Endometrium (tissue), 2 donors: Measurements from ENCODE around the gene PPP1R3C.

Experiments
- FAIRE-seq: peaks from 2 replicates; lab custom pipeline; 2012; peaks lifted over from hg19 to GRCh38; lab: Jason Lieb, UNC
- donor health status: control.
- donor health status: control.

Gene PPP1R3C

GRCh38 chr10:91632671-91633550 lies at the start of gene PPP1R3C:
Gene PPP1R3C, minus strand, starts transcription at chr10:91633071. Its CDS starts 102 bp downstream, at chr10:91632969.
- no peak for FAIRE-seq

DNA sequence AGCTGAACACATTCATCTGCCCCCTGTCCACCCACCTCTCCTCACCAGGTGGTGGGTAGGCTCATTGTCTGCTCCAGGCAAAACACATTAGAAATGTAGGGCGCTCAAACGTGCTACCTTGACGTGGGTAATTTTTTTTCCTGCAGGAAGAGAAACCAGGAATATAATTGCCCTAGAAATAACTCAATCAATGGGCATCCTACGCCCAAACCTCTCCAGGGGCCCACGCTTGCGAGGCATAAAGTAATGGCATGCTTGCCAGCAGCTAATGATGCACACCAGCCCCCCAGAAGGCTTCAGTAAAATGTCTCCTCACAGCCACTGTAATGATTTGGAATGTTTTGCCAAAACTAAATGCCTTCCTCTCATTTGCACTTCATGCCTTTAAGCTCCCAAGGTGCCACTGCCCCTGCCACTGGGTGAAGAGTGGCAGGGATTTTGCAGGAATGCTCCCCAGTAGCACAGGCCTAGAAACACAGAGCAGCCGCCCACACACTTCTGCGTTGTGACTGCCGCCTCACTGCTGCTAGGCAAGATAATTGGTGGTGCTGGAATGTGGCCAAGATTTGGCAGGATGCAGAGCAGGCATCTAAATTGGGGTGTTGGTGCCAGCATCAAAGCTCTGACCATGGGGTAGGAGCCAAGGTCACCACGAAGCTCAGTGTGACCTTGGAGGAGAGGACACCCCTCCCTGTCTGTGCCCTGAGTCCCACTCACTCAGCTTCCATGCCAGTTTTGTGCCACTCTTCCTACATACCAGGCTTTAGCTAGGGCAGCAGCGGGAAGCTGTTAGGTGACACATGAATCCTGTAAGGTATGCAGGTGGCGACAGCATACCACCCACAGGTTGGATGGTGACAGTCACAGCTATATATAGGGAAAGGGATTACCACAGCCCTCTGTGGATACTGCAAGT lies 48.7 kb upstream of the PPP1R3C start:
- no peak for FAIRE-seq

DNA sequence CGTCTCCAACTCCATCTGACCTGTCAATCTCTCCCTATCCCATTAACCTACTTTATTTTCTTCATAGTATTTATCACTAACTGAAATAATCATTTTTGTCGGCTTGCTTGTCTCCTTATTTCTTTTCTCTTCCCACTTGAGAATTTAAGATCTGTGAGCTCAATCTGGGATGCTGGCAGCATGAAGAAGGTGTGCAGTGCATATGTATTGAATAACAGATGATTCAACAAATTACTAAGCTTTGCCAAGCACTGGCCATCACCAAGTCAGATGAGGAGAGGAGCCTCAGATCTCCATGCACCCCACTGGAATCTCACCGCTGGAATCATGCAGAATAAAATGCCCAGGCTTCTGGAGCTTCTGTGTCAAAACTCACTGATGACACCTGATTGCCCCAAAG lies 47.6 kb upstream of the PPP1R3C start:
- no peak for FAIRE-seq

- no peak for FAIRE-seq
Observed at GRCh38 chr10:91679296-91679695, 46.4 kb upstream of the PPP1R3C start.

DNA sequence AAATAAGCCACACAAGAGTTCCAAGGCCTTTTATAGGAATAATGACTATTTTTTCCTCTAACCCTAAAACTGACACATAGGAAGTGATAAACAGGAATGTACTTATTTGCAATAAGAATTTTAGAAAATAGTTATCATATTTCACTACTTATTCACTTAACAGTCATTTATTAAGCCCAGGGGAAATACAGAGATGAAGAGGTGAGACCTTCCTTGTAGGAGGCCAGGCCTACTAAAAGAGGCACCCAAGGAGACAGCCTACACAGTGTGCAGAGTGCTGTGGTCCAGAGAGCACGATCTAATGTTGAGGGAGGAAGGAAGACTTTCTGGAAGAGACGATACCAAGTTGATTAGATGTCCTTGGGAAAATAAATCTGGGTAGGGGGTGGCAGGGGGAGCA lies 45.0 kb upstream of the PPP1R3C start:
- FAIRE-seq, result no peak

DNA sequence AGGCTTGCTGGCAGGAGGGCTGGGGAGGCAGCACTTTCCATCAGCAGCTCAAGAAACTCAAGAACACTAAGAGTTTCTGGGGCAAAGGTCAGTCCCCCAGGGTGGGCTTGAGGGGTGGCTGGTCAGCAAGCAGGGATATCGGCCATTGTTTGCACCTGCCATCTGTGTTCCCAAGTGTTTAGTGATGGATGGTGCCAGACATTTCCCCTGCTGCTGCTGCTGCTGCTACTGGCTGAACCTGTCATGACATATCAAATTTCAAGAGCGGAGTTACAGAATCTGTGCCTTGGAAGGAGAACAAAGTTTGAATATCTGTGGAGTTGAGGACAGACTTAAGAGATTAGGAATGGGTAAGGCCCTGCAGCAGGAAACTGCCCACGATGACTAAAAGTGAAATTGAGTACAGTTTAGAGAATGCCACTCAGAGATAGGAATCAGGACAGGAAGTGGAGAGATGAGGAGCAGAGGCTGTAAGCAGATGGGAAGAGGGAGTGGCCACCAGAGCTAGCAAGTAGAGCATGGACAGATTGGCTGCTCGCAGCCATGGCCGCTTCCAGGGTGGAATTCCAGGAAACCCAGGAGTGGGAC lies 39.2 kb upstream of the PPP1R3C start:
- no peak for FAIRE-seq

DNA sequence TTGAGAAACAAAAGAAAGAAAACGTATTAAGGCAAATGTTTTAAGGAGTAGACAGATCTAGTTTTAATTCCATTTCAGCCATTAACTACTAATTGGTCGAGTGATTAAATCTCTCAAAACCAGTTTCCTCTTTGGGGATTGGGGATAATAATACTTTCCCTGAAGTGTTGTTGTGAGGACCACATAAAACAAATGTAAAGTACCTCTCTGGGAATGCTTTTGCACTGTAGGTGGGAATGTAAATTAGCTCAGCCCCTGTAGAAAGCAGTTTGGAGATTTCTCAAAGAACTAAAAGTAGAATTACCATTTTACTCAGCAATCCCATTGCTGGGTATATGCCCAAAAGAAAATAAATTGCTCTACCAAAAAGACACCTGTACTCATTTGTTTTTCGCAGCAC lies 36.0 kb upstream of the PPP1R3C start:
- no peak for FAIRE-seq

DNA sequence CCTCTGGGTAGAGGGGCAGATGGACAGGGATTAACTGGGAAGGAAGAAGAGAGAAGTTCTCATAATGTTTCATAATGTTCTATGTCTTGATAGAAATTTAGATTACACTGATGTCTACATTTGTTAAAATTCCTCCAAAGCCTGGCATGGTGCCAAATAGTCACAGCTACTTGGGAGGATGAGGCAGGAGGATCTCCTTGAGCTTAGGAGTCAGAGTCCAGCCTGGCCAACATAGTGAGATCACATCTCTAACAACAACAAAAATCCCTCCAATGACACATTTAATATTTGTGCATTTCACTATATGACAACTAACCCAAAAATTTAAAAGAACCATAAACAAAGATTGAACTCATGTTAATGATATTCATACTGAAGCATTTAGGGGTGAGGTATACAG lies 33.0 kb upstream of the PPP1R3C start:
- no peak for FAIRE-seq

- no peak for FAIRE-seq
Observed at GRCh38 chr10:91664426-91664825, 31.6 kb upstream of the PPP1R3C start.

- FAIRE-seq, result no peak
Observed at GRCh38 chr10:91662993-91663392, 30.1 kb upstream of the PPP1R3C start.

- FAIRE-seq, result no peak
Observed at GRCh38 chr10:91653219-91653870, 20.5 kb upstream of the PPP1R3C start.

DNA sequence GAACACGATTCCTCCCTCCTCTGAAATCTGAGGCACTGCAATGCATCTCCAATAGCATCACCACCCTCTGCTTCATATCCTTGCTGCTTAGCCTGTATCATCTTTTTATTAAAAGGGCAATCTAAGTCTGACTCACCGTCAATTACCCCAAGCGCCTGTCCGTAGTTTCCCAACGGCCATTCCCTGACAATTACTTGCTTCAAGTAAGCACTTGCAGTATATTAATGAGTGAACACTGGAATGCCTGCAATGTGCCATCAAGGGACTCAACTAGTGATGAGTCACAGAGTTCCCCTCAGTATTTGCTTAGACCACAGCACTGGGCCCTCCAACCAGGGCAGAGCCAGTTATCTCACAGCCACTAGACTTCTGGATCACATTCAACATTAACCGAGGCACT lies 19.5 kb upstream of the PPP1R3C start:
- FAIRE-seq, result no peak

DNA sequence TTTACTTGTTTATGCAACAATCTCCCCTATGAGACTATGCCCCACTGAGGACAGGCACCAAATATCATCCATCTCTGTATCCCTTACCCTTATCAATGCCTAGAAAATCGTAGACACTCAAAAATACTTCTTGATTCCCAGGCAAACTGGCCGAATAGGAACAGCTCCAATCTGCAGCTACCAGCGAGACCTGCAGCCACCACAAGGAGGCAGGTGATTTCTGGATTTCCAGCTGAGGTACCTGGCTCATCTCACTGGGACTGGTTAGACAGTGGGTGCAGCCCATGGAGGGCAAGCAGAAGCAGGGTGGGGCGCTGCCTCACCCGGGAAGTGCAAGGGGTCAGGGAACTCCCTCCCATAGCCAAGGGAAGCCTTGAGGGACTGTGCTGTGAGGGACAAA lies 10.8 kb upstream of the PPP1R3C start:
- FAIRE-seq, result no peak

DNA sequence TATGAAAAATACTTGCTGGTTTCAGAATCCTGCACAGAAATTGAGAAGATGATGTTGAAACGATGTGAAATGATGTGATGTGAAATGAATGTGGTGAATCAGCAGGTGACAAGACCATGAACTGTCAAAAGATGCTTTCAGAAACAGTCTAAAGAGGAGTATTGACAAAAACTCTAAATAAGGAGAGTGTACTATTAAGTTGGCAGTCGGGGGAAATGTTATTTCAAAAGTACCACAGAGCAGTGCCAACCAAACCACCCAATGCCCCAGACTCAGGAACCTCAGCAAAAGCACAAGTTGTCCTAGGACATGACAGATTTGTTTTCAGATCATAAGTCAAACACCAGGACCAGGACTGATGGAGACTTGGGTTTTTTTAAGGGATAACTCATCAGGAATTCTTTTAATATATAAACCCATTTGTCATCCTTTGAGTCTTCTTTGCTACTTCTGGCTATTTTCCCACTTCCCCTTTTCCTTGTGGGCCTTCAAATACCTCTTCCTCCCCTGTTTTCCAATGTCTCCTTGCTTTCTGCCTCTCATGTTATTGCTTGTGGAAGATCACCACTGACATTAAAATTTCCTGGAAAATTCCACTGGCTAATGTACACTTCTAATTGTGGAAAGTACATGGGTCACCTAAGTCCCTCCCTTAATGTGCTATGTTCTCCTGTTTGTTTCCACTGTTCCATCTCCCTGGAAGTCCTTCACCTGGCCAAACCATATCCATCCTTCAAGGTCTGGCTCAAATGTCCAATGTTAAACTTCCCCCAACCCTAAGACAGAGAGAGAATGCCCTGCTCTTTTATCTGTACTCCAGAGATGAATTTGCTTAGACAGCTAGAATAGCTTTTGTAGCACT lies 10.2 kb upstream of the PPP1R3C start:
- no peak for FAIRE-seq

- FAIRE-seq, result no peak
Observed at GRCh38 chr10:91636892-91637291, 4.0 kb upstream of the PPP1R3C start.

GRCh38 chr10:91635401-91636400 lies 2.8 kb upstream of the PPP1R3C start:
- no peak for FAIRE-seq

DNA sequence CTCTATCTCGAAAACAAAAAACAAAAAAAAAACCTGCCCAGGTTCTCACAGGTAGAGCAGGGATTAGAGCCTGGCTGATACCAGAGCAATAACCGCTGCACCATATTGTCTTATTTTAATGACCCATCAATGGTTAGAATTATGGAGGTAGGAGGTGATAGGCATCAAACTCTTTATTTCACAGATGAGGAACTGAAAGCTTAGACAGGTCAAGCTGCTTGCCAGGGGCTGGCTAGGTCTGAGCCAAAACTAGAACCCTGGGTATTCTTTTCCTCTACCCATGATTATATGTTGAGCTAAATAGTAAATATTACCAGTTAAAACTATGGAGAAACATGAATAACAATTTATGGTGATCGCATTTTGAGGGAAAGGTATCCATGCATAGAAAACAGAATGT lies 2.0 kb upstream of the PPP1R3C start:
- FAIRE-seq, result no peak

DNA sequence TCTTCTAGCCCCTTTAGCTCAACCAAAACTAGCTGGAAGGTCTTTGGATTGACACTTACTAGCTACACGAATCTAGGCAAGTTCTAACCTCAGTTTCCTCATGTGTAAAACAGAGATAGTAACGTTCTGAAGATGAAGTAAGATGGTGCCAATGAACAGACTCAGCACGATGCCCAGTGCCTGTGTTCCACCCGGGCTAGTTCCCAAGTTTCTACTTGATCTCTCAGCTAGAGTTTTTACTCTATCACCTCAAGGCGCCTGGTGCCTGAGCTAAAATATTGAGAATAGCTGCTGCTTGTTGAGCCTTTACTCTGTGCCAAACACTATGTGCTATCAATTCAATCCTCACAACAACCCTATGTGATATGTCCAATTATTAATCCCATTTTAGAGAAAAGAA lies 1.4 kb upstream of the PPP1R3C start:
- no peak for FAIRE-seq

DNA sequence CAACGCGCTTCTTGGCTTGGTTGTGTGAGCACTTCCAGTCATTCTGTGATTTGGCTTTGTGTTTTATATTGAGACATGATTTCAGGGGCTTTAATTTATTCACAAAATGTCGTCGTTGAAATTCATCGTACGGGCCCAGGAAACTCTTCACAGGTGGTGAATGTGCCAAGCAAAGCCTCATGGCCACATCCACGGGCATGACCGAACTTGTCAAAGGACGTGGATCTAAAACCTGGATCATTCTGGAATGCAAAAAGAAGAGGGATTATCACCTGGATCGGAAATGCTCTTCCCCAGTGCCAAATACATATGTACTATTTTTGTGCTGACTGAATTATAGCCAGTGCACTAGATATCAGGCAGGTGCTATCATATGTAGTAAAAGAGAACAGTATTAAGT lies 2.2 kb downstream of the PPP1R3C start:
- FAIRE-seq, result no peak
